Measurements from ENCODE around the gene PGF.

PGF gene

GRCh38 chr14:74954947-74955228 lies 509 bp downstream of the PGF start:
- DNase-seq = no peak

- no peak for DNase-seq
These were observed 1.0 kb downstream of the PGF start for GRCh38 chr14:74954232-74954946.

DNA sequence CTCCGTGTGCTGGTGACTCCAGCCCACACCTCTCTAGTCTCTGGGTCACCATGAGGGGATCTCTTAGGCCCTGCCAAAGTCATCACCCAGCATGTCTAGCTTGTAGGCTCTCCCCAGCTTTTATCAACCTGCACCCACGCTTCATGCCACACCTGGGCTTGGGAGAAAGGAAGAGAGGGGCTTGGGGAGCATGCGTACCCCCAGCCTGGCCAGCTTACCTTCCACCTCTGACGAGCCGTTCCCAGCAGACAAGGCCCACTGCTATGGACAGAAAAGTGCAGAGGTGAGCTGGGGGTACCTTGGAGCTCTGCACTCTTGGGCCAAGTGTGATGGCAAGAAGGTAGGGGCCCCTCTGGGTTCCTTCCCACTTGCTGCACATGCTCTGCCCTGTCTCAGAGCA lies 1.7 kb downstream of the PGF start:
- DNase-seq = no peak

DNA sequence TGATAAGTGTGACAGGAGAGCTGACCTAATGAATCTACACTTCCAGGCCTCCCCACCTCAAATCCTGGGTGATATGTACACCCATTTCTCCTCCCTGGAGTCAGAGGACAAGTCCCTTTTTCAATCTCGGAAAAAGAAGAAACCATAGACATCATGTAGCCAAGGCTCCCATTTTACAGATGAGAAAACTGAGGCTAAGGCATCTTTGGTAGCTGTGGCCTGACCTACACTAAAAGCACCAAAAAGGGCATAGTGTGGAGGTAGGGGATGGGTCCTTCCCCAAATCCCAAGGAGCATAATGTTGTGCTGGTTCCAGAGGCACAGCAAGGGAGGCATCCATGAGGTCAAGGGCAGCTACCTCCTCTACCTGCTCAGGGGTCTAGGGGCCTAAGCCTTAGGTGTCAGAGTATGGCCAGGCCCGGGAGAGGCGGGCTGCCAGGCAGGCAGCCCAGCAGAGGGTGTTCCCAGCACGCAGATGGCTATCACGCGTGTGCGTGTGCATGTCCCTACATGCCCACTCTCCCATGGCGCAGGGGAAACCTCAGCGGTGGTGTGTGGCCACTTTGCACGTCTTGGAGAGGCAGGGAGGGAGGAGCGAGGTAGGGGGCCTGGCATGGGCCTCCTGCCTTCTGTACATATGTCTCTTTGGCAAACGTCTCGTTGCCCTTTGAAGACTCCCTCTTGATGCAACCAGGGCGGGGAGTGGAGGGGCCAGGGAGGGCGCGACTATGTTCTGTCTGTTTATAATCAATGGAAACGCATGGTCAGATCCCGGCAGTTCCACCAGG lies 2.5 kb downstream of the PGF start:
- no peak for DNase-seq

GRCh38 chr14:74952180-74952665 lies 3.2 kb downstream of the PGF start:
- DNase-seq = no peak

DNA sequence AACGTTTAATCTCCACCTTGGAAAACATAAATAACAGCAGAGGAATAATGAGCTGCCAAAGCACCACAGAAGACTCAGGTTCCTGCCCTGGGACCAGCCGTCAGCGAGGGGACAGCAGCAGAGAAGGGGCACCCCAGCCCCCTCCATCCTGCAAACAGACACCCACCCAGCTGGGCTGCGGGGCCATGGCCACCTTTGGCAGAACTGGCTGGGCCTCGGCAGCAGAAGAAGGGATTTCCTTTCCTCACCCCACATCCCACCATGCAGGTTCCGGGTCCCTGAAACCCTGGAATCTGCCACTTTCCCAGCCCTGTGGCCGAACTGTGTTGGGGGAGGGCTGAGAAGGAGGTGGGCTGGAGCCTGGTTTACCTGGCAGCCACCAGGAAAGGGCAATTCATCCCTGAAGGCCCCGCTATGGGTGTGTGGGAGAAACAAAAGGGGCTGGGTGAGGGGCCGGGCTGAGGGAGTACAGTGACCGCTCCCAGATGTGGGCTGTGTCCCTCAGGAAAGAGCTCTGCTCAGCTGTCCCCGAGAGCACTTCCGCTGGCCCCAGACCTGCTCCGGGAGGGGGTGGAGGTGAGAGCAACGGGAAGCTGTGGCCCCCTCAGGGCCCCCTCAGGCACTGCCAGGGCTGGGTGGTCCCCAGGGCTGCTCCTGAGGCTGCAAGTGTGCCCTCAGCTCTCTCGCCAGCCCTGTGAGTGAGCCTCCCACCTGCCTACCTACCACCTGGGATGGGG lies 3.8 kb downstream of the PGF start:
- no peak for DNase-seq

DNA sequence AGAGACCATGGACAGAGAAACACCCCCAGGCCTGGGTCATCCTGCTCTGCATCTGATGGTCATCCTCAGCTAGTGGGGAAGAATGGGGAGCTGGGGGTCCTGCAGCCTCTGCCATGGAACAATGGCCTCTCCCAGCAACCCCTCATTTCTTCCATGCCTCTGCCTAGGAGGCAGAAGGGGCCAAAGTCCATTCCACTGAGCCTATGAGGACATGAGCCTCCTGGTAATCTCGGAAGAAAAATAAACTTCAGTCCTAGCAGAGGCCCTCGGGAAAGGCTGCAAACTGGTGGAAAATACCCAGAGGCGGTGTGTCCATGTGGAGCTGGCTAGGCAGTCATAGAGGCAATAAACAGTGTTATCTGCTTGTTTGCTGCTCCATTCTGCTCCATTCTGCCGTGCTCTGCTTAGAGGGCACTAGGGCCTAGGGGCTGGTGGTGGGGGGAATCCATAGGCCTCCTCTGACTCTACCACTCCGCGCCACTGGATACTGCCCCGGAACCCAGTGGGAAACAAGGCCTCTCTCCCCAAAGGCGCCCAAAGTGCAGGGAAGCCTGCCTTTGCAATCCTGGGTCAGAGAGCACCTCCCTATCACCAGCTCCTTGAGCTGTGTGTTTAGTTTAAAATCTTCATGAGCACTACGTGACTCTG lies 4.5 kb downstream of the PGF start:
- no peak for DNase-seq

- DNase-seq = no peak
These were observed 5.4 kb downstream of the PGF start for GRCh38 chr14:74949859-74950573.

DNA sequence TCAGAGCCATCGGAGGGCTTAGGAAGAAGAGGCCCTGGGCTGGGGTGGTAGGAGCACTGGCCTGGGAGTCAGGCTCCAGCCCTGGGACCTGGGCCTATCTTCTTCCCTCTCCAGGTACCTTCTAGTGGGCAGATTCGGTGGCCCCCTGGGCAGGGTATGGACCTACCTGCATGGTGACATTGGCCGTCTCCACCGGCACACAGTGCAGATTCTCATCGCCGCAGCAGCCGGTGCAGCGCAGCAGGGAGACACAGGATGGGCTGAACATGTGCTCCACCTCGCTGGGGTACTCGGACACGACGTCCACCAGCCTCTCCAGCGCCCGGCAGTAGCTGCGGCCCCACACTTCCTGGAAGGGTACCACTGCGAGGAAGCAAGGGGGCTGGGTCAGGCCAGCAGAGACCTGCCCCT lies 6.2 kb downstream of the PGF start:
- DNase-seq = no peak

- no peak for DNase-seq
These were observed 6.9 kb downstream of the PGF start for GRCh38 chr14:74948228-74949175.

- no peak for DNase-seq
These were observed 7.8 kb downstream of the PGF start for GRCh38 chr14:74947353-74948227.

DNA sequence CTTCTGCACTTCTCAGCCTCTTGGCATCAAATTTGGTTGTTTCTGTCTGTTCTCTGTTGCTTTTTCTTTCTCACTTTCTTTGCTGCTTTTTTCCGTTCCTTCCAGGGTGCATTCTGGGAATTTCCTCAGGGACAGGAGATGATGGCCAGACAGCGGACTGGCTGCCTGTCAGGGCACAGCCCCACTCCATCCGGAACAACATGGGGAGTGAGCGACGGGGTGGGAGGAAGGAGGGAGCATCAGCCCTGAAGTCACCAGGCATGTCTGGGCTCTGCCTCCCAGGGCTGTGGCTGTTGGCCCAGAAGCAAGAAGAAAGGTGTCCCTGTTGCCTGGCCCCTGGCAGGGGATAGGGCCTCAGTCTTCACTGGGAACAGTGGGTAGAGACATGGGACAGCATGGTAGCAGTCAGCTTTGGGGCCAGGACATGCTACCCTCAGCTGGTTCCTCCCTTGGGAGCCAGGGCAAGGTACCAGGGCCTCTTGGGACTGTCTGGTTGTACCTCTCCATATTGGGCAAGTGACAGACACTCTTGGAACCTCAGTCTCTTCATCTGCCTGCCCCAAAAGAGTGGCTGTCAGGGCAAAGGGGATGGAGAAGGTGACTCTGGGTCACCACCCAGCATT lies 8.6 kb downstream of the PGF start:
- no peak for DNase-seq

DNA sequence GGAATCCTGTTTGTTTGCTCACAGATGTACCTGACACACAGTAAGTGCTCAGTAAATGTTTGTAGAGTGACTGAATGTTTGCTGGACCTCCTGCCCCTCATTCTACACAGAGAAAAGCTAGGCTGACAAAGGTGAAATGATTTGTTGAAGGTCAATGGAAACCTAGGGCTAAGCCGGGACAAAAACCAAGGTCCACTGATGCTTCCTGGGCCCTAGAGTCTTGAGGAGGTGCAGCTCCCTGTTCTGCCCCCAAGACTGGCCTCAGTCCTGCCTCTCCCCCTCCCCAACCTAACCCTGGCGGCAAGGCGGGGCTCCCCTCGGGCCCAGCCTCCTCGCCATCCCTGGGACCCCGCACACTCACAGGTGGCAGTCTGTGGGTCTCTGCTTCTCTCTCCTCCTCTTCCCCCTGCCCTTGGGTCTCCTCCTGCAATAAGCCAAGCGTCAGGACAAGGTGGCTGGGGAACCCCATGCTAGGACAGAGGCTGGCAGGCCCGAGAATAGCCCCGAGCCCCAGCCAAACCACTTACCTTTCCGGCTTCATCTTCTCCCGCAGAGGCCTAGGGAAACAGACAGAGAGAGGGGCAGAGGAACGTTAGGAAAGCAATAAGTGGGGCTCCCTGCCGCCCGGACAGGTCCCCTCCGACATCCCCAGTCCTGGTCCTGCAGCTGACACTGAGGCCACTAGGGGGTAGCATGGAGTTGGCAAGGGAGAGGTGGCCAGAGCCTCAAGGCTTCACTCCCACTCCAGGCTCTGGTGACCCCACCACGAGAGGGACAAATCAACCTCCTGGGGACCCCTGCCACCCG lies 9.3 kb downstream of the PGF start:
- peak; percentile 65 to 70 for DNase-seq

GRCh38 chr14:74945261-74945851 lies 10.0 kb downstream of the PGF start:
- no peak for DNase-seq

DNA sequence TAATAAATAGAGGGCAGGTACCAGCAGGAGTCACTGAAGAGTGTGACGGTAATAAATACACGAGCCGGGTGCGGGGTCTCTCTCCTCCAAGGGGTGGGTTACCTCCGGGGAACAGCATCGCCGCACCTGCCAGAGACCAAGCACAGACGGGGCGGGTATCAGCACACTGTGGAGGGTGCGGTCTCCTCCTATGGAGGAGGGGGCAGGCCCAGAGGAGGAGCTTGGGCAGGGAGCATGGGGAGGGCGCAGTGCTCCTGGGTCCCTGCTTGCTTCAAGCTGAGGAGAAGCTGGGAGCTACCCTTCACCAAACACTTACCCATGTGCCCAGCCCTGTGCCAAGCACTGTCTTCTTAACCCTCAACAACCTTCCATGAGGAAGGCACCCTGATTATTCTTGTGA lies 12.8 kb downstream of the PGF start:
- DNase-seq = no peak

DNA sequence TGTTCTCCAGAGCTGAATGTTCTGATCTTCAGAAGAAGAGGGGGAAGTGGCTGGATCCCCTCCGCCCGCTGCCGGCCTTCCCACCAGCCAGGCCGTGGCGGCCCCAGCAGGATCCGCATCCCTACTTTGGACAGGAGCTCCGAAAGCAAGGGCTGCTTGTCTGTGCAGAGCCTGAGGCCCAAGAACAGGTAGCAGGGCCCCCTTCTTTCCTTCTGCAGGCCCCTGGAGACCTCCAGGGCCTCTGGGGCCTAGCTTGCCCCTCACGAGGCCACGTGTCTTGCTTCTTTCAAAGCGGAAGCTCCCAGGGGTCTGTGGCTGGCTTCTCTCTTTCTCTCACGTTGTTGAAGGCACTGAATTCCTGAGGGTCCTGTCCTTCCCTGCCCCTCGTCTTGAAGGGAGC lies 13.2 kb downstream of the PGF start:
- no peak for DNase-seq

DNA sequence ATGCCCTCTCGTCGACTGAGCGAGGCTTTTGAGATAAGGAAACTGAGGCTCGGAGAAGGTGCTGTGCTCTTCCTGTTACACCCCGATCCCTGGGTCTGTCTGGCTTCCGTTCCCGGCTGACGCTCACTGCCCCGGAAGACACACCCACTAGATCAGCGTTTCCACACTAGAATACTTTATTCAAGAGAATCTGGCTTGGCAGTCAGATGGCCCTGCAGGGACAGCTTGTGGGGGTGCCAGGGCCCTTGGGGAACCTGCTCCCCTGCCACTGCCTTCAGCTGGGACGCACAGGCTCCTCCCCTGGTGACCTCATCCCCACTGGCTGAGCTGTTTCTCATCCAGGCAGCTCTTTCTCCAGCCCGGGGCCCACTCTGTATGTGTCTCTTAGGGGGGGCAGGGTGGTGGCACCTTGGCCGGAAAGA lies 13.7 kb downstream of the PGF start:
- peak; percentile 39 to 53 for DNase-seq

- no peak for DNase-seq
These were observed 14.3 kb downstream of the PGF start for GRCh38 chr14:74940956-74941565.

Data from activated CD4-positive, alpha-beta T cell treated with anti-CD3 and anti-CD28 coated beads, Interleukin-2, amount 50 U/mL, for 4 hours (primary cell).